OCI-LY3 (cell line): ENCODE measurements around the gene BNC2.

Source experiments
- H2AFZ ChIP-seq: fragments of 200-600, 300-600 bp; shearing (Covaris generic); 2 replicates; pipeline ENCODE4 v1.6.0; 2014; ENCODE audit warnings: antibody characterized with exemption, low read depth, low read length
- H3K27ac ChIP-seq: fragments of 200-600, 300-600 bp; sonication (generic); 2 replicates; pipeline ENCODE4 v1.5.1; 2014; ENCODE audit warnings: mild to moderate bottlenecking, low read length, moderate library complexity, mixed read lengths
- H3K27me3 ChIP-seq: fragments of 200-600, 300-600 bp; sonication (generic); 2 replicates; pipeline ENCODE4 v1.6.1; 2014; ENCODE audit warnings: low read depth, low read length, mixed read lengths
- H3K36me3 ChIP-seq: fragments of 200-600, 300-600 bp; sonication (generic); replicated peaks from 2 replicates; pipeline ENCODE3; 2014; ENCODE audit warnings: low read depth, low read length, mixed read lengths
- H3K4me1 ChIP-seq: fragments of 300-600, 200-600 bp; sonication (generic); 2 replicates; pipeline ENCODE4 v1.6.1; 2014; ENCODE audit warnings: low read length, mixed read lengths
- H3K4me2 ChIP-seq: fragments of 200-600, 300-600 bp; sonication (generic); 2 replicates; pipeline ENCODE4 v1.6.1; 2014; ENCODE audit warnings: low read length, mixed read lengths
- H3K4me3 ChIP-seq: fragments of 300-600, 200-600 bp; sonication (generic); 2 replicates; pipeline ENCODE4 v1.5.1; 2014; ENCODE audit warnings: antibody characterized with exemption, mild to moderate bottlenecking, low read length, moderate library complexity
- H3K79me2 ChIP-seq: fragments of 300-600, 200-600 bp; shearing (Covaris generic); 2 replicates; pipeline ENCODE4 v1.6.1; 2014; ENCODE audit warnings: mild to moderate bottlenecking, low read length, mixed read lengths
- H3K9ac ChIP-seq: fragments of 300-600, 200-600 bp; shearing (Covaris generic); 2 replicates; pipeline ENCODE4 v1.6.0; 2014; ENCODE audit warnings: mild to moderate bottlenecking, low read length, moderate library complexity
- H3K9me3 ChIP-seq: fragments of 200-600, 300-600 bp; shearing (Covaris generic); 2 replicates; pipeline ENCODE4 v1.6.1; 2014; ENCODE audit warnings: low read length, mixed read lengths; ENCODE audit not compliant: insufficient read depth
- H4K20me1 ChIP-seq: fragments of 200-600, 300-600 bp; sonication (generic); 2 replicates; pipeline ENCODE4 v1.6.1; 2016; ENCODE audit warnings: low read length, mixed read lengths; ENCODE audit not compliant: insufficient read depth
- CTCF ChIP-seq: fragments of 200-600, 300-600 bp; sonication (generic); IDR thresholded peaks from 2 replicates; pipeline ENCODE4 v1.5.1; 2014; ENCODE audit warnings: antibody characterized with exemption, low read length, low read depth
- EZH2phosphoT487 ChIP-seq: fragments of 200-600 bp; shearing (Covaris generic); IDR thresholded peaks from 2 replicates; pipeline ENCODE4 v1.6.1; 2018; ENCODE audit warnings: antibody characterized with exemption, mixed run types, low read depth

Gene BNC2

GRCh38 chr9:16823906-16824305 is 46.6 kb downstream of the BNC2 start:
- Histone ChIP-seq H3K4me3 (no peak overlapping the region), H3K4me2 (no peak overlapping the region), H3K27me3 (no peaks in the 10 kb centered on the region), H4K20me1 (no peaks in the 10 kb centered on the region), H3K27ac (no peak overlapping the region), H3K4me1 (no peaks in the 10 kb centered on the region), H3K36me3 (no peaks in the 10 kb centered on the region), H3K9me3 (no peaks in the 10 kb centered on the region), H2AFZ (no peak overlapping the region), H3K79me2 (no peaks in the 10 kb centered on the region), H3K9ac (no peak overlapping the region)
- no peak for TF ChIP-seq CTCF
- TF ChIP-seq EZH2phosphoT487: no peak

GRCh38 chr9:16821344-16821743 is 49.1 kb downstream of the BNC2 start:
- no peak overlapping the region for H3K4me3 ChIP-seq
- H4K20me1 ChIP-seq: no peaks in the 10 kb centered on the region
- no peak overlapping the region for H3K4me2 ChIP-seq
- H3K4me1 ChIP-seq: no peaks in the 10 kb centered on the region
- no peak overlapping the region for H2AFZ ChIP-seq
- no peaks in the 10 kb centered on the region for H3K79me2 ChIP-seq
- no peak overlapping the region for H3K9ac ChIP-seq
- no peaks in the 10 kb centered on the region for H3K36me3 ChIP-seq
- H3K9me3 ChIP-seq: no peaks in the 10 kb centered on the region
- TF ChIP-seq EZH2phosphoT487 (no peak), CTCF (no peak)
- H3K27me3 ChIP-seq: no peaks in the 10 kb centered on the region
- no peak overlapping the region for H3K27ac ChIP-seq

DNA sequence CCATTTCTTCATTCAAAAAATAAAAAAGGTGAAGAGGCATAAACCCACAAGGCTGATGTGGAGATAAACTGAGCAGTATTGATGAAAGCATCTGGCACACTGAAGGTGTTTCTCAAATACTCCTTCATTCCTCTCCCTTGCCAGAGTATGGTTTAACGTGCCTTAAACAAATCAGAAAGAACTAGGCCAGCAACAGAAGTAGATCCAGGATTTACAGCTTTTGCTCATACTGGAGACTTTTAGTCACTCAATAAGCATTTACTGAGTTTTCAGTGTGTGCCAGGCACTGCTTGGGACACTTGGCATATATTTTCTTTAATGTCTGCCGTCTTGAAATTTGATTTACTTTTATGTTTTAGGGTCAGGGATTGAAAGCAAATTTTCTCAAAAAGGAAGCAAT is 53.0 kb downstream of the BNC2 start:
- TF ChIP-seq CTCF (no peak), EZH2phosphoT487 (no peak)
- no peaks in the 10 kb centered on the region for H3K79me2 ChIP-seq
- H3K27ac ChIP-seq: no peak overlapping the region
- H3K4me3 ChIP-seq: no peak overlapping the region
- H3K36me3 ChIP-seq: no peaks in the 10 kb centered on the region
- no peaks in the 10 kb centered on the region for H3K27me3 ChIP-seq
- H4K20me1 ChIP-seq: no peaks in the 10 kb centered on the region
- no peaks in the 10 kb centered on the region for H3K9me3 ChIP-seq
- H2AFZ ChIP-seq: no peak overlapping the region
- no peaks in the 10 kb centered on the region for H3K4me1 ChIP-seq
- no peak overlapping the region for H3K9ac ChIP-seq
- no peak overlapping the region for H3K4me2 ChIP-seq

DNA sequence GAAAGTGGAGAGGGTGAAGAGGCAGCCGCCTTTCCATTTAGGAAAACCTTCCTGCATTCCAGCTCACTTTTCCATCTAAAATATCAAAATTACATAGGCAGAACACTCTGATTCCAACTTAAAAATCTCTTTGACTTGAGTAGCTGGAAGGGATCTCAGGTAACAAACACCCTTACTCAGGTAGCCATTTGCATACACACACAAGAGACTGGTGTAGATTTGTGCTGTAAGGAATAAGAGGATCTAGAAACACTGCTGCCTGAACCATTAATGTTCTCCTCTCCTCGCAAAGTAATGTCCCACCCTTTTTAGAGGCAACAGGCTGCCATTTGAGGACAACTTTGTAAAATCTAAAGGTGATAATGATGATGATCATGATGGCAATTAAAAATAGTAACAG is 53.5 kb downstream of the BNC2 start:
- H3K36me3 ChIP-seq: no peaks in the 10 kb centered on the region
- H4K20me1 ChIP-seq: no peaks in the 10 kb centered on the region
- H3K9ac ChIP-seq: no peak overlapping the region
- H2AFZ ChIP-seq: no peak overlapping the region
- no peaks in the 10 kb centered on the region for H3K9me3 ChIP-seq
- no peaks in the 10 kb centered on the region for H3K4me1 ChIP-seq
- H3K79me2 ChIP-seq: no peaks in the 10 kb centered on the region
- no peak for TF ChIP-seq CTCF
- no peak for TF ChIP-seq EZH2phosphoT487
- H3K27ac ChIP-seq: no peak overlapping the region
- H3K4me2 ChIP-seq: no peak overlapping the region
- H3K27me3 ChIP-seq: no peaks in the 10 kb centered on the region
- no peak overlapping the region for H3K4me3 ChIP-seq
